ENCODE data around the gene UQCRQ. TPM values are rescaled to one million over a fixed set of nuclear protein-coding genes. Genes with fewer than 3 reads are reported as not detected.

The UQCRQ gene
- total and polyA plus RNA-seq, 2 of the 13 experiments (the other 11 are each of a cell fraction or from before 2014, with no cell fraction given), result 257 to 575 TPM

DNA sequence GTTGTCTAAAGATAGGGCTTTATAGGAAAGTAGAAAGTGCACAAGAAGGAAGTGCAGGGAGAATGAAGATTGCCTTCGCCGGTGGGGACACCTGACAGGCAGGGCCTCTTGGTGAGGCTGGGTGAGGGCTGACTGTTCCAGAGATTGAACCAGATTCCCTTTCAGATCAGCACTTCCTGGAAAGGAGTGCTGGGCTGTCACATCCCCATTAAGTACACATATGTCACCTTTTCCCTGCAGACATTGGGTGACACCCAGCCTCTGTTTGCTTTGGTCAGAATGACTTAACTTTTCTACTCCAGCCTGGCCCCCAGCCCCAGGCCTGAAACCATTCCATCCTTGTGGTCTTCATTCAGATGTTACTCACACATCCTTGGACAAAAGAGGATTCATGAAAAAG, 28.6 kb upstream of the UQCRQ start (continued):
- TF ChIP-seq, protein P1, sequence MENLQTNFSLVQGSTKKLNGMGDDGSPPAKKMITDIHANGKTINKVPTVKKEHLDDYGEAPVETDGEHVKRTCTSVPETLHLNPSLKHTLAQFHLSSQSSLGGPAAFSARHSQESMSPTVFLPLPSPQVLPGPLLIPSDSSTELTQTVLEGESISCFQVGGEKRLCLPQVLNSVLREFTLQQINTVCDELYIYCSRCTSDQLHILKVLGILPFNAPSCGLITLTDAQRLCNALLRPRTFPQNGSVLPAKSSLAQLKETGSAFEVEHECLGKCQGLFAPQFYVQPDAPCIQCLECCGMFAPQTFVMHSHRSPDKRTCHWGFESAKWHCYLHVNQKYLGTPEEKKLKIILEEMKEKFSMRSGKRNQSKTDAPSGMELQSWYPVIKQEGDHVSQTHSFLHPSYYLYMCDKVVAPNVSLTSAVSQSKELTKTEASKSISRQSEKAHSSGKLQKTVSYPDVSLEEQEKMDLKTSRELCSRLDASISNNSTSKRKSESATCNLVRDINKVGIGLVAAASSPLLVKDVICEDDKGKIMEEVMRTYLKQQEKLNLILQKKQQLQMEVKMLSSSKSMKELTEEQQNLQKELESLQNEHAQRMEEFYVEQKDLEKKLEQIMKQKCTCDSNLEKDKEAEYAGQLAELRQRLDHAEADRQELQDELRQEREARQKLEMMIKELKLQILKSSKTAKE (CRISPR knock-in tag; IDR thresholded peaks at IDR 0.05; ENCODE audit: borderline replicate concordance), result no peak
- TF ChIP-seq ZNF792 (CRISPR knock-in tag; IDR thresholded peaks at IDR 0.05), result peak; percentile 49; the same call in 1 of the 2 replicates
- TF ChIP-seq MZF1 (CRISPR knock-in tag; IDR thresholded peaks at IDR 0.05; ENCODE audit: borderline replicate concordance), result no peak
- TF ChIP-seq EEA1 (CRISPR knock-in tag; IDR thresholded peaks at IDR 0.05; ENCODE audit: borderline replicate concordance), result no peak
- TF ChIP-seq DNMT3B (CRISPR knock-in tag; conservative IDR thresholded peaks at IDR 0.05), result 0 out of 2 replicates have a peak, but pooled peaks have one; percentile 81
- TF ChIP-seq, protein P2, sequence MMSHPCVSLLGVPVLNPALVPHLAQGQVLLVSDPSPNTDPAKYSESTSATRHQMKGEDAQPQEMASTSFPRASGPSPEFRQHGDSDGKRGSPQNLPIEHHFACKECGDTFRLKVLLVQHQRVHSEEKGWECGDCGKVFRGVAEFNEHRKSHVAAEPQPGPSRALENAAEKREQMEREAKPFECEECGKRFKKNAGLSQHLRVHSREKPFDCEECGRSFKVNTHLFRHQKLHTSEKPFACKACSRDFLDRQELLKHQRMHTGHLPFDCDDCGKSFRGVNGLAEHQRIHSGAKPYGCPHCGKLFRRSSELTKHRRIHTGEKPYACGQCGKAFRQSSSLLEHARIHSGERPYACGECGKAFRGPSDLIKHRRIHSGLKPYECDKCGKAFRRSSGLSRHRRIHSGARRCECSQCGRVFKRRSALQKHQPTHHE (CRISPR knock-in tag; IDR thresholded peaks at IDR 0.05; ENCODE audit: borderline replicate concordance), result no peak
- peak; percentile 40; the same call in 1 of the 2 replicates for TF ChIP-seq JUN (CRISPR knock-in tag; IDR thresholded peaks at IDR 0.05)
- TF ChIP-seq, protein P3, sequence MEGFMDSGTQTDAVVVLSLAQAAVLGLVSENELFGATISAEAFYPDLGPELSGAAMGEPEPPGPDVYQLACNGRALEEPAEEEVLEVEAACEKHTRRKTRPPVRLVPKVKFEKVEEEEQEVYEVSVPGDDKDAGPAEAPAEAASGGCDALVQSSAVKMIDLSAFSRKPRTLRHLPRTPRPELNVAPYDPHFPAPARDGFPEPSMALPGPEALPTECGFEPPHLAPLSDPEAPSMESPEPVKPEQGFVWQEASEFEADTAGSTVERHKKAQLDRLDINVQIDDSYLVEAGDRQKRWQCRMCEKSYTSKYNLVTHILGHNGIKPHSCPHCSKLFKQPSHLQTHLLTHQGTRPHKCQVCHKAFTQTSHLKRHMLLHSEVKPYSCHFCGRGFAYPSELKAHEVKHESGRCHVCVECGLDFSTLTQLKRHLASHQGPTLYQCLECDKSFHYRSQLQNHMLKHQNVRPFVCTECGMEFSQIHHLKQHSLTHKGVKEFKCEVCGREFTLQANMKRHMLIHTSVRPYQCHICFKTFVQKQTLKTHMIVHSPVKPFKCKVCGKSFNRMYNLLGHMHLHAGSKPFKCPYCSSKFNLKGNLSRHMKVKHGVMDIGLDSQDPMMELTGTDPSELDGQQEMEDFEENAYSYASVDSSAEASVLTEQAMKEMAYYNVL (CRISPR knock-in tag; IDR thresholded peaks at IDR 0.05; ENCODE audit: borderline replicate concordance), result no peak
- TF ChIP-seq, protein P4, sequence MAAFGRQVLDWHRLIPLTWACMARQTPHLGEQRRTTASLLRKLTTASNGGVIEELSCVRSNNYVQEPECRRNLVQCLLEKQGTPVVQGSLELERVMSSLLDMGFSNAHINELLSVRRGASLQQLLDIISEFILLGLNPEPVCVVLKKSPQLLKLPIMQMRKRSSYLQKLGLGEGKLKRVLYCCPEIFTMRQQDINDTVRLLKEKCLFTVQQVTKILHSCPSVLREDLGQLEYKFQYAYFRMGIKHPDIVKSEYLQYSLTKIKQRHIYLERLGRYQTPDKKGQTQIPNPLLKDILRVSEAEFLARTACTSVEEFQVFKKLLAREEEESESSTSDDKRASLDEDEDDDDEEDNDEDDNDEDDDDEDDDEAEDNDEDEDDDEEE (CRISPR knock-in tag; IDR thresholded peaks at IDR 0.05), result no peak
- TF ChIP-seq ZNF720 (CRISPR knock-in tag; IDR thresholded peaks at IDR 0.05), result no peak
- peak; percentile 93 for TF ChIP-seq SAP130 (CRISPR knock-in tag; IDR thresholded peaks at IDR 0.05; ENCODE audit: low read depth)
- no peak for TF ChIP-seq HCFC1 (IDR thresholded peaks at IDR 0.05; ENCODE audit: low read depth, low read length)
- TF ChIP-seq RARA (CRISPR knock-in tag; IDR thresholded peaks at IDR 0.05), result peak; percentile 91
- TF ChIP-seq SRSF9 (IDR thresholded peaks at IDR 0.05; ENCODE audit: borderline replicate concordance, insufficient read depth, low read depth, low read length, poor library complexity, severe bottlenecking), result no peak
- no peak for TF ChIP-seq RFX5 (IDR thresholded peaks at IDR 0.05; ENCODE audit: low read depth, low read length)
- peak; percentile 91 for TF ChIP-seq ELF1 (CRISPR knock-in tag; IDR thresholded peaks at IDR 0.05)
- TF ChIP-seq ZNF737 (CRISPR knock-in tag; IDR thresholded peaks at IDR 0.05; ENCODE audit: borderline replicate concordance), result no peak
- no peak for TF ChIP-seq ZNF773 (CRISPR knock-in tag; IDR thresholded peaks at IDR 0.05; ENCODE audit: borderline replicate concordance)
- TF ChIP-seq ZFAT (CRISPR knock-in tag; conservative IDR thresholded peaks at IDR 0.05), result no peak
- peak; percentile 30; the same call in 1 of the 2 replicates for TF ChIP-seq YEATS2 (CRISPR knock-in tag; IDR thresholded peaks at IDR 0.05; ENCODE audit: borderline replicate concordance)
- peak; percentile 28 for TF ChIP-seq SKI (IDR thresholded peaks at IDR 0.05; ENCODE audit: partially characterized antibody)
- TF ChIP-seq NBN (conservative IDR thresholded peaks at IDR 0.05), result no peak
- TF ChIP-seq, protein P5, sequence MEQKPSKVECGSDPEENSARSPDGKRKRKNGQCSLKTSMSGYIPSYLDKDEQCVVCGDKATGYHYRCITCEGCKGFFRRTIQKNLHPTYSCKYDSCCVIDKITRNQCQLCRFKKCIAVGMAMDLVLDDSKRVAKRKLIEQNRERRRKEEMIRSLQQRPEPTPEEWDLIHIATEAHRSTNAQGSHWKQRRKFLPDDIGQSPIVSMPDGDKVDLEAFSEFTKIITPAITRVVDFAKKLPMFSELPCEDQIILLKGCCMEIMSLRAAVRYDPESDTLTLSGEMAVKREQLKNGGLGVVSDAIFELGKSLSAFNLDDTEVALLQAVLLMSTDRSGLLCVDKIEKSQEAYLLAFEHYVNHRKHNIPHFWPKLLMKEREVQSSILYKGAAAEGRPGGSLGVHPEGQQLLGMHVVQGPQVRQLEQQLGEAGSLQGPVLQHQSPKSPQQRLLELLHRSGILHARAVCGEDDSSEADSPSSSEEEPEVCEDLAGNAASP (CRISPR knock-in tag; IDR thresholded peaks at IDR 0.05; ENCODE audit: borderline replicate concordance), result peak; percentile 77
